ENCODE data around the gene ZDHHC6. TPM values are rescaled to one million over a fixed set of nuclear protein-coding genes. Genes with fewer than 3 reads are reported as not detected.

The ZDHHC6 gene
- total RNA-seq, 1 experiment from 2014 or later, result 88.5 TPM

- BruUV-seq (replicated peaks), result no TSS peak
- Histone ChIP-seq H3K4me2 (ENCODE audit: low read length) (no peak overlapping the region), H3K9ac (ENCODE audit: low read length) (no peak overlapping the region), H2AFZ (ENCODE audit: low read depth, low read length, poor library complexity, severe bottlenecking) (no peak overlapping the region), H4K20me1 (ENCODE audit: insufficient read depth) (no peaks in the 10 kb centered on the region), H3K36me3 (ENCODE audit: control insufficient read depth in 1 of 2, insufficient read depth in 2 of 2, low read length in 2 of 2) (peaks cover 37 to 61% of the 10 kb centered on the region in 2 experiments), H3K27ac (ENCODE audit: low read depth, low read length) (peak overlapping the region; percentile 90), H3K9me3 (ENCODE audit: control insufficient read depth in 1 of 2, insufficient read depth in 1 of 2, low read depth in 1 of 2, low read length in 2 of 2) (no peaks in the 10 kb centered on the region; a peak in 1 of 4 replicates), H3K79me2 (ENCODE audit: insufficient read depth, low read length) (no peaks in the 10 kb centered on the region; the same call in 1 of the 2 replicates), H3K4me3 (replicated peaks in 1 of 2; ENCODE audit: low read depth in 1 of 2, low read length in 2 of 2) (no peak overlapping the region), H3K4me1 (ENCODE audit: control insufficient read depth in 1 of 2, insufficient read depth in 2 of 2, low read length in 2 of 2) (peaks cover 40 to 78% of the 10 kb centered on the region in 2 experiments), H3K9me2 (ENCODE audit: insufficient read depth) (no peaks in the 10 kb centered on the region), H3K27me3 (ENCODE audit: insufficient read depth, low read length) (no peaks in the 10 kb centered on the region)
- ChIA-PET CTCF (no interaction called here), RAD21 (ENCODE audit: low non-redundant PET in 1 of 2, low total read pairs in 2 of 2, uncharacterized antibody in 2 of 2, unreplicated experiment in 2 of 2) (no interaction called here), POLR2A (interaction anchor here (0.6 to 2.1 kb wide), 5 partner anchors 18 to 248 kb away, joined by 3 to 10 read pairs (median 4); no protein-coding TSS in a partner anchor)
- DNase-seq (ENCODE audit: low read depth, low spot score), result no peak
- ATAC-seq, result no peak
- intact Hi-C loops (cut with micrococcal nuclease), result no loop called here
- TF ChIP-seq RAD21 (IDR thresholded peaks at IDR 0.05; ENCODE audit: low read depth), result no peak
- TF ChIP-seq EZH2phosphoT487 (IDR thresholded peaks at IDR 0.05; ENCODE audit: borderline replicate concordance), result no peak
- no peak for TF ChIP-seq ELF1 (IDR thresholded peaks at IDR 0.05; ENCODE audit: borderline replicate concordance, low read depth)
- no peak for TF ChIP-seq EZH2 (IDR thresholded peaks at IDR 0.05)
- TF ChIP-seq SIN3A (IDR thresholded peaks at IDR 0.05; ENCODE audit: low read depth), result no peak
- TF ChIP-seq ZNF274 (IDR thresholded peaks at IDR 0.05; ENCODE audit: low read depth, low read length), result no peak
- no peak for TF ChIP-seq EGR1 (IDR thresholded peaks at IDR 0.05; ENCODE audit: low read depth)
These were observed 43.8 kb downstream of the ZDHHC6 start for GRCh38 chr10:112402917-112403316.

DNA sequence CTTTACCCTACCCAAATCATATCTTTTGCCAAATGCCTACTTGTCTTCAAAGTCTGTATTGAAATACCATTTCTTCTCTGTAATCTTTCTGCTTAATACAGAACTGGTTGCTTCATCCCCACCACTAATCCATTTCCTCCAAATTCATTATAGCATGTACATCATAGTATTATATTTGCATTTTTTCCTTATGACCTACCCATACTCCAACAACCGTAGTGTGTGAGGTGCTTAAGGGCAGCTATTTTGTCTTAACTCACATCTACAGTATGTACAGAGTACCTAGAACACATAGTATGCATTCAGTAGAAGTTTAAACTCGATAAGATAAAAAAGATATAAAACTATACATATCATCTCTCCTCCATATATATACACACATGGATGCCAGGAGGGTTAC, 49.1 kb downstream of the ZDHHC6 start:
- H3K79me2 ChIP-seq (ENCODE audit: insufficient read depth, low read length), result peaks cover 49% of the 10 kb centered on the region
- RAD21 ChIA-PET (ENCODE audit: low non-redundant PET in 1 of 2, low total read pairs in 2 of 2, uncharacterized antibody in 2 of 2, unreplicated experiment in 2 of 2), result no interaction called here
- TF ChIP-seq MAX (IDR thresholded peaks at IDR 0.05) (no peak), ZFX (IDR thresholded peaks at IDR 0.05) (no peak), SIN3A (IDR thresholded peaks at IDR 0.05; ENCODE audit: low read depth) (no peak), ELF1 (IDR thresholded peaks at IDR 0.05; ENCODE audit: borderline replicate concordance, low read depth) (no peak), CBX3 (IDR thresholded peaks at IDR 0.05; ENCODE audit: low read depth) (no peak), ZNF274 (IDR thresholded peaks at IDR 0.05; ENCODE audit: low read depth, low read length) (no peak), SP1 (IDR thresholded peaks at IDR 0.05; ENCODE audit: low read depth) (no peak), FOSL1 (IDR thresholded peaks at IDR 0.05; ENCODE audit: low read depth) (no peak), CEBPB (IDR thresholded peaks at IDR 0.05; ENCODE audit: low read depth) (no peak), JUND (IDR thresholded peaks at IDR 0.05) (no peak), EZH2 (IDR thresholded peaks at IDR 0.05) (no peak)
- TF ChIP-seq, protein P1, sequence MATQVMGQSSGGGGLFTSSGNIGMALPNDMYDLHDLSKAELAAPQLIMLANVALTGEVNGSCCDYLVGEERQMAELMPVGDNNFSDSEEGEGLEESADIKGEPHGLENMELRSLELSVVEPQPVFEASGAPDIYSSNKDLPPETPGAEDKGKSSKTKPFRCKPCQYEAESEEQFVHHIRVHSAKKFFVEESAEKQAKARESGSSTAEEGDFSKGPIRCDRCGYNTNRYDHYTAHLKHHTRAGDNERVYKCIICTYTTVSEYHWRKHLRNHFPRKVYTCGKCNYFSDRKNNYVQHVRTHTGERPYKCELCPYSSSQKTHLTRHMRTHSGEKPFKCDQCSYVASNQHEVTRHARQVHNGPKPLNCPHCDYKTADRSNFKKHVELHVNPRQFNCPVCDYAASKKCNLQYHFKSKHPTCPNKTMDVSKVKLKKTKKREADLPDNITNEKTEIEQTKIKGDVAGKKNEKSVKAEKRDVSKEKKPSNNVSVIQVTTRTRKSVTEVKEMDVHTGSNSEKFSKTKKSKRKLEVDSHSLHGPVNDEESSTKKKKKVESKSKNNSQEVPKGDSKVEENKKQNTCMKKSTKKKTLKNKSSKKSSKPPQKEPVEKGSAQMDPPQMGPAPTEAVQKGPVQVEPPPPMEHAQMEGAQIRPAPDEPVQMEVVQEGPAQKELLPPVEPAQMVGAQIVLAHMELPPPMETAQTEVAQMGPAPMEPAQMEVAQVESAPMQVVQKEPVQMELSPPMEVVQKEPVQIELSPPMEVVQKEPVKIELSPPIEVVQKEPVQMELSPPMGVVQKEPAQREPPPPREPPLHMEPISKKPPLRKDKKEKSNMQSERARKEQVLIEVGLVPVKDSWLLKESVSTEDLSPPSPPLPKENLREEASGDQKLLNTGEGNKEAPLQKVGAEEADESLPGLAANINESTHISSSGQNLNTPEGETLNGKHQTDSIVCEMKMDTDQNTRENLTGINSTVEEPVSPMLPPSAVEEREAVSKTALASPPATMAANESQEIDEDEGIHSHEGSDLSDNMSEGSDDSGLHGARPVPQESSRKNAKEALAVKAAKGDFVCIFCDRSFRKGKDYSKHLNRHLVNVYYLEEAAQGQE (IDR thresholded peaks at IDR 0.05; ENCODE audit: low read depth), result no peak
- TF ChIP-seq, protein P2, sequence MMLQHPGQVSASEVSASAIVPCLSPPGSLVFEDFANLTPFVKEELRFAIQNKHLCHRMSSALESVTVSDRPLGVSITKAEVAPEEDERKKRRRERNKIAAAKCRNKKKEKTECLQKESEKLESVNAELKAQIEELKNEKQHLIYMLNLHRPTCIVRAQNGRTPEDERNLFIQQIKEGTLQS (IDR thresholded peaks at IDR 0.05), result no peak
- no peaks in the 10 kb centered on the region for H3K27me3 ChIP-seq (ENCODE audit: insufficient read depth, low read length)
- BruUV-seq (replicated peaks), result no TSS peak
- no peak for ATAC-seq
- no peaks in the 10 kb centered on the region for H4K20me1 ChIP-seq (ENCODE audit: insufficient read depth)
- H3K4me3 ChIP-seq (replicated peaks in 1 of 2; ENCODE audit: low read depth in 1 of 2, low read length in 2 of 2), result no peak overlapping the region
- no peak for DNase-seq (ENCODE audit: low read depth, low spot score)
- peaks cover 57 to 76% of the 10 kb centered on the region in 2 experiments for H3K4me1 ChIP-seq (ENCODE audit: control insufficient read depth in 1 of 2, insufficient read depth in 2 of 2, low read length in 2 of 2)
- no peak overlapping the region for H2AFZ ChIP-seq (ENCODE audit: low read depth, low read length, poor library complexity, severe bottlenecking)
- CTCF ChIA-PET, result no interaction called here
- no peaks in the 10 kb centered on the region for H3K9me3 ChIP-seq (ENCODE audit: control insufficient read depth in 1 of 2, insufficient read depth in 1 of 2, low read depth in 1 of 2, low read length in 2 of 2)
- 0 out of 2 replicates have a peak overlapping the region, but pooled peaks have one; percentile 8 for H3K27ac ChIP-seq (ENCODE audit: low read depth, low read length)
- H3K9ac ChIP-seq (ENCODE audit: low read length), result no peak overlapping the region
- intact Hi-C loops (cut with micrococcal nuclease), result no loop called here
- no peaks in the 10 kb centered on the region for H3K9me2 ChIP-seq (ENCODE audit: insufficient read depth)
- no peak overlapping the region for H3K4me2 ChIP-seq (ENCODE audit: low read length)
- POLR2A ChIA-PET, result no interaction called here
- peaks cover 27 to 37% of the 10 kb centered on the region in 2 experiments; a peak in 3 of 4 replicates for H3K36me3 ChIP-seq (ENCODE audit: control insufficient read depth in 1 of 2, insufficient read depth in 2 of 2, low read length in 2 of 2)

Measured in HCT116 (cell line).